HepG2 (cell line): Measurements from ENCODE around the gene TMEM86B. TPM values are rescaled to one million over a fixed set of nuclear protein-coding genes. Genes with fewer than 3 reads are reported as not detected.

Source experiments
- ISX ChIP-seq: sonication (generic); formaldehyde crosslinking; conservative IDR thresholded peaks from 2 replicates; pipeline ENCODE4 v1.5.0; 2020; ENCODE audit warnings: missing genetic modification reagents
- MATR3 ChIP-seq: sonication (generic); formaldehyde crosslinking; IDR thresholded peaks from 2 replicates; pipeline ENCODE4 v1.4.0; 2020; ENCODE audit warnings: missing genetic modification reagents
- MTA1 ChIP-seq: sonication (generic); formaldehyde crosslinking; IDR thresholded peaks from 2 replicates; pipeline ENCODE4 v1.4.0; 2020; ENCODE audit warnings: missing genetic modification reagents, mild to moderate bottlenecking, borderline replicate concordance
- MTF2 ChIP-seq: sonication (generic); formaldehyde crosslinking; IDR thresholded peaks from 2 replicates; pipeline ENCODE4 v1.5.0; 2020; ENCODE audit warnings: missing genetic modification reagents, borderline replicate concordance
- MXD4 ChIP-seq: IDR thresholded peaks from 2 replicates; pipeline ENCODE4 v1.6.1; 2016; ENCODE audit warnings: mild to moderate bottlenecking, missing biosample characterization, missing genetic modification reagents
- NR2C2 ChIP-seq: sonication (generic); formaldehyde crosslinking; IDR thresholded peaks from 2 replicates; pipeline ENCODE4 v1.4.0; 2020; ENCODE audit warnings: missing genetic modification reagents, mild to moderate bottlenecking, moderate library complexity, borderline replicate concordance
- PHF8 ChIP-seq: sonication (generic); formaldehyde crosslinking; IDR thresholded peaks from 2 replicates; pipeline ENCODE4 v1.5.0; 2020; ENCODE audit warnings: missing genetic modification reagents
- SMYD3 ChIP-seq: sonication (generic); formaldehyde crosslinking; IDR thresholded peaks from 2 replicates; pipeline ENCODE4 v1.8.1; 2023; ENCODE audit warnings: mild to moderate bottlenecking, missing genetic modification reagents
- TBX3 ChIP-seq: fragments of 450-650 bp; IDR thresholded peaks from 2 replicates; pipeline ENCODE4 v1.6.1; 2017; ENCODE audit warnings: antibody characterized with exemption, mild to moderate bottlenecking, inconsistent platforms, borderline replicate concordance
- TMF1 ChIP-seq: sonication (generic); formaldehyde crosslinking; IDR thresholded peaks from 2 replicates; pipeline ENCODE4 v1.8.1; 2022; ENCODE audit warnings: low read depth, missing genetic modification reagents
- ZNF44 ChIP-seq: sonication (generic); formaldehyde crosslinking; IDR thresholded peaks from 2 replicates; pipeline ENCODE4 v1.5.1; 2020; ENCODE audit warnings: mild to moderate bottlenecking, missing genetic modification reagents
- ZNF552 ChIP-seq: sonication (generic); formaldehyde crosslinking; IDR thresholded peaks from 2 replicates; pipeline ENCODE4 v1.9.0; 2022; ENCODE audit warnings: missing genetic modification reagents, mild to moderate bottlenecking, borderline replicate concordance
- ZNF782 ChIP-seq: sonication (generic); formaldehyde crosslinking; IDR thresholded peaks from 2 replicates; pipeline ENCODE4 v1.4.0; 2020; ENCODE audit warnings: missing genetic modification reagents, mild to moderate bottlenecking, borderline replicate concordance
- ZSCAN31 ChIP-seq: sonication (generic); formaldehyde crosslinking; IDR thresholded peaks from 2 replicates; pipeline ENCODE4 v1.5.0; 2020; ENCODE audit warnings: low read depth, mild to moderate bottlenecking, missing genetic modification reagents
- polyA plus RNA-seq, 8 experiments: library from polyadenylated mRNA; depleted of rRNA in 3 of 8; stranded (reverse) in 7 of 8; unstranded in 1 of 8; fragments of >200 nt; fragmentation: Illumina TruSeq in 4 of 8; extraction: Trizol in 4 of 8; gene quantifications; 2 replicates each; pipeline versions ENCODE4 v1.2.1 to v1.2.3, GENCODE V29; 2011 to 2016; ENCODE audit warnings: low read depth in 4 of 8, missing spikeins in 1 of 8, mixed read lengths in 1 of 8; ENCODE audit not compliant: insufficient read depth in 1 of 8
- total RNA-seq, 5 experiments: library from RNA; depleted of rRNA; stranded (reverse); fragments of >200 nt; fragmentation: Illumina TruSeq; extraction: Trizol; gene quantifications; 2 replicates each; pipeline ENCODE4 v1.2.3, GENCODE V29; 2016; ENCODE audit warnings: low read depth in 1 of 5
- TF ChIP-seq, protein P1 (sequence below): sonication (generic); formaldehyde crosslinking; IDR thresholded peaks from 2 replicates; pipeline ENCODE4 v1.4.0; 2020; ENCODE audit warnings: mild to moderate bottlenecking, missing genetic modification reagents
- TF ChIP-seq, protein P2 (sequence below): sonication (generic); formaldehyde crosslinking; IDR thresholded peaks from 2 replicates; pipeline ENCODE4 v1.5.1; 2020; ENCODE audit warnings: mild to moderate bottlenecking, missing genetic modification reagents, moderate library complexity
- TF ChIP-seq, protein P3 (sequence below), 2 experiments: IDR thresholded peaks; 2 replicates each; pipeline ENCODE4 v1.6.1; 2011 to 2012; ENCODE audit warnings: low read length in 2 of 2, borderline replicate concordance in 1 of 2, low read depth in 1 of 2, mild to moderate bottlenecking in 1 of 2, moderate library complexity in 1 of 2
- TF ChIP-seq, protein P4 (sequence below): sonication (generic); formaldehyde crosslinking; IDR thresholded peaks from 2 replicates; pipeline ENCODE4 v1.5.0; 2020; ENCODE audit warnings: missing genetic modification reagents, mild to moderate bottlenecking, borderline replicate concordance

Gene TMEM86B
- total and polyA plus RNA-seq, 2 of the 13 experiments (the other 11 are each of a cell fraction or from before 2014, with no cell fraction given): 7.7 to 9.6 TPM

- TF ChIP-seq, protein P1, sequence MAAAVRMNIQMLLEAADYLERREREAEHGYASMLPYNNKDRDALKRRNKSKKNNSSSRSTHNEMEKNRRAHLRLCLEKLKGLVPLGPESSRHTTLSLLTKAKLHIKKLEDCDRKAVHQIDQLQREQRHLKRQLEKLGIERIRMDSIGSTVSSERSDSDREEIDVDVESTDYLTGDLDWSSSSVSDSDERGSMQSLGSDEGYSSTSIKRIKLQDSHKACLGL (CRISPR knock-in tag): 0 out of 2 replicates have a peak, but pooled peaks have one; percentile 18
- TF ChIP-seq MXD4 (CRISPR knock-in tag) (peak; percentile 73; the same call in 1 of the 2 replicates), SMYD3 (no peak), ZNF44 (no peak), MATR3 (CRISPR knock-in tag) (no peak), MTA1 (no peak), ZNF552 (CRISPR knock-in tag) (no peak), MTF2 (no peak), ZNF782 (CRISPR knock-in tag) (no peak), ZSCAN31 (CRISPR knock-in tag) (peak; percentile 44; the same call in 1 of the 2 replicates), TBX3 (no peak), PHF8 (peak; percentile 62), NR2C2 (CRISPR knock-in tag) (no peak), TMF1 (0 out of 2 replicates have a peak, but pooled peaks have one; percentile 20), ISX (CRISPR knock-in tag) (0 out of 2 replicates have a peak, but pooled peaks have one; percentile 35)
- TF ChIP-seq, protein P2, sequence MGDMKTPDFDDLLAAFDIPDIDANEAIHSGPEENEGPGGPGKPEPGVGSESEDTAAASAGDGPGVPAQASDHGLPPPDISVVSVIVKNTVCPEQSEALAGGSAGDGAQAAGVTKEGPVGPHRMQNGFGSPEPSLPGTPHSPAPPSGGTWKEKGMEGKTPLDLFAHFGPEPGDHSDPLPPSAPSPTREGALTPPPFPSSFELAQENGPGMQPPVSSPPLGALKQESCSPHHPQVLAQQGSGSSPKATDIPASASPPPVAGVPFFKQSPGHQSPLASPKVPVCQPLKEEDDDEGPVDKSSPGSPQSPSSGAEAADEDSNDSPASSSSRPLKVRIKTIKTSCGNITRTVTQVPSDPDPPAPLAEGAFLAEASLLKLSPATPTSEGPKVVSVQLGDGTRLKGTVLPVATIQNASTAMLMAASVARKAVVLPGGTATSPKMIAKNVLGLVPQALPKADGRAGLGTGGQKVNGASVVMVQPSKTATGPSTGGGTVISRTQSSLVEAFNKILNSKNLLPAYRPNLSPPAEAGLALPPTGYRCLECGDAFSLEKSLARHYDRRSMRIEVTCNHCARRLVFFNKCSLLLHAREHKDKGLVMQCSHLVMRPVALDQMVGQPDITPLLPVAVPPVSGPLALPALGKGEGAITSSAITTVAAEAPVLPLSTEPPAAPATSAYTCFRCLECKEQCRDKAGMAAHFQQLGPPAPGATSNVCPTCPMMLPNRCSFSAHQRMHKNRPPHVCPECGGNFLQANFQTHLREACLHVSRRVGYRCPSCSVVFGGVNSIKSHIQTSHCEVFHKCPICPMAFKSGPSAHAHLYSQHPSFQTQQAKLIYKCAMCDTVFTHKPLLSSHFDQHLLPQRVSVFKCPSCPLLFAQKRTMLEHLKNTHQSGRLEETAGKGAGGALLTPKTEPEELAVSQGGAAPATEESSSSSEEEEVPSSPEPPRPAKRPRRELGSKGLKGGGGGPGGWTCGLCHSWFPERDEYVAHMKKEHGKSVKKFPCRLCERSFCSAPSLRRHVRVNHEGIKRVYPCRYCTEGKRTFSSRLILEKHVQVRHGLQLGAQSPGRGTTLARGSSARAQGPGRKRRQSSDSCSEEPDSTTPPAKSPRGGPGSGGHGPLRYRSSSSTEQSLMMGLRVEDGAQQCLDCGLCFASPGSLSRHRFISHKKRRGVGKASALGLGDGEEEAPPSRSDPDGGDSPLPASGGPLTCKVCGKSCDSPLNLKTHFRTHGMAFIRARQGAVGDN (CRISPR knock-in tag): peak; percentile 78
- TF ChIP-seq, protein P3, sequence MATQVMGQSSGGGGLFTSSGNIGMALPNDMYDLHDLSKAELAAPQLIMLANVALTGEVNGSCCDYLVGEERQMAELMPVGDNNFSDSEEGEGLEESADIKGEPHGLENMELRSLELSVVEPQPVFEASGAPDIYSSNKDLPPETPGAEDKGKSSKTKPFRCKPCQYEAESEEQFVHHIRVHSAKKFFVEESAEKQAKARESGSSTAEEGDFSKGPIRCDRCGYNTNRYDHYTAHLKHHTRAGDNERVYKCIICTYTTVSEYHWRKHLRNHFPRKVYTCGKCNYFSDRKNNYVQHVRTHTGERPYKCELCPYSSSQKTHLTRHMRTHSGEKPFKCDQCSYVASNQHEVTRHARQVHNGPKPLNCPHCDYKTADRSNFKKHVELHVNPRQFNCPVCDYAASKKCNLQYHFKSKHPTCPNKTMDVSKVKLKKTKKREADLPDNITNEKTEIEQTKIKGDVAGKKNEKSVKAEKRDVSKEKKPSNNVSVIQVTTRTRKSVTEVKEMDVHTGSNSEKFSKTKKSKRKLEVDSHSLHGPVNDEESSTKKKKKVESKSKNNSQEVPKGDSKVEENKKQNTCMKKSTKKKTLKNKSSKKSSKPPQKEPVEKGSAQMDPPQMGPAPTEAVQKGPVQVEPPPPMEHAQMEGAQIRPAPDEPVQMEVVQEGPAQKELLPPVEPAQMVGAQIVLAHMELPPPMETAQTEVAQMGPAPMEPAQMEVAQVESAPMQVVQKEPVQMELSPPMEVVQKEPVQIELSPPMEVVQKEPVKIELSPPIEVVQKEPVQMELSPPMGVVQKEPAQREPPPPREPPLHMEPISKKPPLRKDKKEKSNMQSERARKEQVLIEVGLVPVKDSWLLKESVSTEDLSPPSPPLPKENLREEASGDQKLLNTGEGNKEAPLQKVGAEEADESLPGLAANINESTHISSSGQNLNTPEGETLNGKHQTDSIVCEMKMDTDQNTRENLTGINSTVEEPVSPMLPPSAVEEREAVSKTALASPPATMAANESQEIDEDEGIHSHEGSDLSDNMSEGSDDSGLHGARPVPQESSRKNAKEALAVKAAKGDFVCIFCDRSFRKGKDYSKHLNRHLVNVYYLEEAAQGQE (IDR thresholded peaks at IDR 0.05; ENCODE audit: borderline replicate concordance in 1 of 2, low read depth in 1 of 2, low read length in 2 of 2): no peak
- TF ChIP-seq, protein P4, sequence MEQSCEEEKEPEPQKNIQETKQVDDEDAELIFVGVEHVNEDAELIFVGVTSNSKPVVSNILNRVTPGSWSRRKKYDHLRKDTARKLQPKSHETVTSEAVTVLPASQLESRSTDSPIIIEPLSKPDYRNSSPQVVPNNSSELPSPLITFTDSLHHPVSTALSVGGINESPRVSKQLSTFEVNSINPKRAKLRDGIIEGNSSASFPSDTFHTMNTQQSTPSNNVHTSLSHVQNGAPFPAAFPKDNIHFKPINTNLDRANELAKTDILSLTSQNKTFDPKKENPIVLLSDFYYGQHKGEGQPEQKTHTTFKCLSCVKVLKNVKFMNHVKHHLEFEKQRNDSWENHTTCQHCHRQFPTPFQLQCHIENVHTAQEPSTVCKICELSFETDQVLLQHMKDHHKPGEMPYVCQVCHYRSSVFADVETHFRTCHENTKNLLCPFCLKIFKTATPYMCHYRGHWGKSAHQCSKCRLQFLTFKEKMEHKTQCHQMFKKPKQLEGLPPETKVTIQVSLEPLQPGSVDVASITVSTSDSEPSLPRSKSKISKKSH (CRISPR knock-in tag): no peak; the same call in 1 of the 2 replicates
Measured at GRCh38 chr19:55257461-55258420, 29.2 kb upstream of the TMEM86B start (continued).
